CD4-positive, alpha-beta T cell treated with Interferon alpha-2 for 1 hour (primary cell): ENCODE measurements around the gene GPRIN3.
"Not testable (repeated sequence)": the region's sequence is repeated elsewhere in the genome, so short reads cannot be mapped to it uniquely, and the experiment has no call there.

ENCODE experiments used
- DNase-seq, 2 donors: peaks; one replicate each; pipeline ENCODE4 v3.0.0-alpha.2; 2020 to 2022

The GPRIN3 gene

GRCh38 chr4:89254347-89254746 lies 53.3 kb downstream of the GPRIN3 start:
- not testable (repeated sequence) for DNase-seq

- no peak for DNase-seq
Observed at GRCh38 chr4:89253935-89254334, 53.7 kb downstream of the GPRIN3 start.

- DNase-seq = no peak
Observed at GRCh38 chr4:89253311-89253710, 54.3 kb downstream of the GPRIN3 start.

- DNase-seq = no peak
Observed at GRCh38 chr4:89251396-89251795, 56.2 kb downstream of the GPRIN3 start.

GRCh38 chr4:89249716-89250361 lies 57.8 kb downstream of the GPRIN3 start:
- no peak for DNase-seq

GRCh38 chr4:89249313-89249712 lies 58.3 kb downstream of the GPRIN3 start:
- no peak for DNase-seq

- no peak for DNase-seq
Observed at GRCh38 chr4:89248879-89249281, 58.7 kb downstream of the GPRIN3 start.

- DNase-seq = no peak
Observed at GRCh38 chr4:89247951-89248350, 59.6 kb downstream of the GPRIN3 start.

GRCh38 chr4:89245459-89245858 lies 62.1 kb downstream of the GPRIN3 start:
- DNase-seq = no peak

- peak in 1 of 2 donors; percentile 45 for DNase-seq
Observed at GRCh38 chr4:89243733-89244252, 63.8 kb downstream of the GPRIN3 start.

GRCh38 chr4:89242864-89243732 lies 64.5 kb downstream of the GPRIN3 start:
- peak; percentile 26 to 78 for DNase-seq

- no peak for DNase-seq
Observed at GRCh38 chr4:89242216-89242615, 65.4 kb downstream of the GPRIN3 start.

GRCh38 chr4:89230271-89230670 lies 77.3 kb downstream of the GPRIN3 start:
- no peak for DNase-seq

GRCh38 chr4:89226665-89227574 lies 80.7 kb downstream of the GPRIN3 start:
- DNase-seq = peak; percentile 73 to 85

GRCh38 chr4:89222170-89222569 lies 85.4 kb downstream of the GPRIN3 start:
- DNase-seq = no peak

- no peak for DNase-seq
Observed at GRCh38 chr4:89221167-89221867, 86.3 kb downstream of the GPRIN3 start.

- DNase-seq = no peak
Observed at GRCh38 chr4:89218587-89218986, 89.0 kb downstream of the GPRIN3 start.

GRCh38 chr4:89217604-89218003 lies 90.0 kb downstream of the GPRIN3 start:
- DNase-seq = no peak

GRCh38 chr4:89216866-89217265 lies 90.7 kb downstream of the GPRIN3 start:
- no peak for DNase-seq

GRCh38 chr4:89216422-89216821 lies 91.2 kb downstream of the GPRIN3 start:
- no peak for DNase-seq

- DNase-seq = no peak
Observed at GRCh38 chr4:89215736-89216135, 91.9 kb downstream of the GPRIN3 start.

- no peak for DNase-seq
Observed at GRCh38 chr4:89214308-89214707, 93.3 kb downstream of the GPRIN3 start.
